GM12873 (cell line): ENCODE data around the gene CEACAM16.

Source experiments
- TF ChIP-seq, protein P1 (sequence below): IDR thresholded peaks from 2 replicates; pipeline ENCODE4 v1.5.1; 2012; ENCODE audit warnings: low read depth, mild to moderate bottlenecking, moderate library complexity, low read length, control low read depth; ENCODE audit not compliant: insufficient read depth; ENCODE audit errors: missing control alignments

Gene CEACAM16

DNA sequence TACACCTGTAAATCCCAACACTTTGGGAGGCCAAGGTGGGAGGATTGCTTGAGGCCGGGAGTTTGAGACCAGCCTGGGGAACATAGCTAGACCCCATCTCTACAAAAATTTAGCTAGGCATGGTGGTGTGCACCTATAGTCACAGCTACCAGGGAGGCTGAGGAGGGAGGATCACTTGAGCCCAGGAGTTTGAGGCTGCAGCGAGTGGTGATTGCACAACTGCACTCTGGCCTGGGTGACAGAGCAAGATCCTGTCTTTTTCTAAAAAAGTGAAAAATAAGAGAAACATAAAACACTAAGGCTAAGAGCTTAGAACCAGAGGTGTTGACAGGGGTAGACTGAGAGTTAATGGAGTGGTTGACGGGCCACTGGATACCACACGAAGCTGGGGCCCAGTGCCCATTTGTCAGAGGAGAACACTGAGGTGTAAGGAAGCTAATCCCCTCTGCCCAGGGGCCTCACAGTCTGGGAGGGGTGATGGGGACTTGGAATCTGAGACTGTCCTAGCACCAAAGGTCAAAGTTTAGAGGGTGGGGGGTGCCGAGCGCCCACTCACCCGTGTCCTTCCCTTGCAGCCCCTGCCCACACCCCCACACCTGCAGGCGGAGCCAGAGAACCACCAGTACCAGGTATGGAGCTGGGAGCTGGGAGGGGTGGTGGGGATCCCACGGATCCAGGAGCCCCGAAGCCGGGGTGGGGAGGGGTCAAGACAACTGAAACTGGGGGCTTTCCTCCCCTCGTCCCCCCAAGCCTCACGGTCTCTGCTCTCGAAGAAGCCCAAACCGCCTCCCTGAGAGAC, 16.8 kb upstream of the CEACAM16 start:
- TF ChIP-seq, protein P1, sequence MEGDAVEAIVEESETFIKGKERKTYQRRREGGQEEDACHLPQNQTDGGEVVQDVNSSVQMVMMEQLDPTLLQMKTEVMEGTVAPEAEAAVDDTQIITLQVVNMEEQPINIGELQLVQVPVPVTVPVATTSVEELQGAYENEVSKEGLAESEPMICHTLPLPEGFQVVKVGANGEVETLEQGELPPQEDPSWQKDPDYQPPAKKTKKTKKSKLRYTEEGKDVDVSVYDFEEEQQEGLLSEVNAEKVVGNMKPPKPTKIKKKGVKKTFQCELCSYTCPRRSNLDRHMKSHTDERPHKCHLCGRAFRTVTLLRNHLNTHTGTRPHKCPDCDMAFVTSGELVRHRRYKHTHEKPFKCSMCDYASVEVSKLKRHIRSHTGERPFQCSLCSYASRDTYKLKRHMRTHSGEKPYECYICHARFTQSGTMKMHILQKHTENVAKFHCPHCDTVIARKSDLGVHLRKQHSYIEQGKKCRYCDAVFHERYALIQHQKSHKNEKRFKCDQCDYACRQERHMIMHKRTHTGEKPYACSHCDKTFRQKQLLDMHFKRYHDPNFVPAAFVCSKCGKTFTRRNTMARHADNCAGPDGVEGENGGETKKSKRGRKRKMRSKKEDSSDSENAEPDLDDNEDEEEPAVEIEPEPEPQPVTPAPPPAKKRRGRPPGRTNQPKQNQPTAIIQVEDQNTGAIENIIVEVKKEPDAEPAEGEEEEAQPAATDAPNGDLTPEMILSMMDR = no peak

DNA sequence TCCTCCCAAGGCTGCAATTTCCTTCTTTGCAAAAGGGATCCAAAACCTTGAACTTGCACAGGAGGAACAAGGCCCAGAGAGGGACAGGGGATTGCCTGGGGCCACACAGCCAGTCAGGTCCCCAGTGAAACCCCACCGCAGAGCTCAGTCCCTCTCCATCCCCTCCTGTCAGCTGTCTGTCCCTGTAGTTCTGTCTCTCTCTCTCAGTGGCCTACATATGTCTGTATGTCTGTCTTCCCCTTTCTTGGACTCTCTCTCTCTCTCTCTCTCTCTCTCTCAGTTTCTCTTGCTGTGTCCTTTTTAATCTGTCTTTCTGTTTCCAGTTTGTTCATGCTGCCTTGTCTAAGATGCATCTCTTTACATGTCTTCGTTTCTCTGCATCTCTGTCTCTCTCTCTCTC, 16.1 kb upstream of the CEACAM16 start:
- TF ChIP-seq, protein P1 = no peak

DNA sequence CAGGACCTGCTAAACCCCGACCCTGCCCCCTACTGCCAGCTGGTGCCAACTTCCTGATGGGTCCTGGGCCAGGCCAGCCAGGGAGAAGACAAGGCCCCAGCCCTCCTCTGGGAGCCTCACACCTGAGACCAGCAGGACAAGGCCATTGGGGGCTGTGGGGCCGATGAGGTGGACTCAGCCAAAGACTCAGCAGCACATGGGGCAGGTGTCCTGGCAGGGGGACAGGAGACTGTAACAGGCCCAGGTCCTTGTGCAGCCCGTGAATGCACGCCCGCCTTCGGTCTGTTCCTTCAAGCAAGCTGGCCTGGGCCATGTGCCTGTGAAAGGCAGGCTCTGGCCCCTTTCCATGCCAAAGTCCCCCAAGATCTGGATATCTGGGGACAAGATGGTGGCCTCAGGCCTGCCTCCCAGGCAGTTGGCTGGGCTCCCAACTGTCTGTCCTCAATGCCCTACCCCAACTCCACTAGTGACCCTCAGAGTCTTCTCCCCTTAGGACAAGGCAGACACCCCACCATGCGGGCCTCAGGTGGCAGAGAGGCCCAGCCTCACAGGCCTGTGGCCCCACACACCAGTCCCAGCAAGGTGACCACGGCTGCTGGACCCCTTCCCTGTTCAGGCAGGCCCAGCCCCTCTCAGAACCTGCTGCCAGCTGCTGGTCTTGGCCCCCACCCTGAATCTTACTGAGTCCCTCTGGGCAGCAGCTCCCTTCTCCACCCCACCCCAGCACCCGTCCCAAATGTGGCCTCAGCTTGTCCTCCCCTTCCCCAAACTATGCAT, 15.3 kb upstream of the CEACAM16 start:
- TF ChIP-seq, protein P1 = no peak

DNA sequence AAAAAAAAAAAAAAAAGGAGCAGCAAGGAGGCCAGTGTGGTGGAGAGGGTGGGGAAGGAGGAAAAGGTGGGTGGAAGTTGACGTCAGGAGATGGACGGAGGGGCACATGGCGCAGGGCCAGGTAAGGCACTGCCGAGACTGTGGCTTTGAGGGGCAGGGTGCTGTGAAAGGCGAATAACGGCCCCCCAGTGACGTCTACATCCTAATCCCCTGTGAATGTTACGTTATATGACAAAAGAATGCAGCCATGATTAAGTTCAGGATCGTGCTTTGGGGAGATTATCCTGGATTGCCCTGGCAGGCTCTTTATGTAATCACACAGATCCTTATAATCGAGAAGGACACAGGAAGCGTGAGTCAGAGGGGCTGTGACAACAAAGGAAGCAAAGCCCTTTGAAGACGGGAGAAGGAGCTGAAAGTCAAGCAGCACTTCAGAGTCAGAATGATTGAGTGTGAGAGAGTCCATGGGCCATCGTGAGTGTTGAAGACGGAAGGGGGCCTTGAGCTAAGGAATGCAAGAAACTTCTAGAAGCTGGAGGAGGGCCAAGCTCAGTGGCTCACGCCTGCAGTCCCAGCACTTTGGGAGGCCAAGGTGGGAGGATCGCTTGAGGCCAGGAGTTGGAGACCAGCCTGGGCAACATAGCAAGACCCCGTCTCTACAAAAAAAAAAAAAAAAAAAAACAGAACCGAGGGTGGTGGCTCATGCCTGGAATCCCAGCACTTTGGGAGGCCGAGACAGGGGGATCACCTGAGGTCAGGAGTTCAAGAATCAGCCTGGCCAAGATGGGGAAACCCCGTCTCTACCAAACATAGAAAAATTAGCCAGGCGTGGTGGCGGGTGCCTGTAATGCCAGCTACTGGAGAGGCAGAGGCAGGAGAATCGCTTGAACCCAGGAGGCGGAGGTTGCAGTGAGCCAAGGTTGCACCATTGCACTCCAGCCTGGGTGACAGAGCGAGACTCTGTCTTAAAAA, 13.8 kb upstream of the CEACAM16 start:
- TF ChIP-seq, protein P1 = no peak

DNA sequence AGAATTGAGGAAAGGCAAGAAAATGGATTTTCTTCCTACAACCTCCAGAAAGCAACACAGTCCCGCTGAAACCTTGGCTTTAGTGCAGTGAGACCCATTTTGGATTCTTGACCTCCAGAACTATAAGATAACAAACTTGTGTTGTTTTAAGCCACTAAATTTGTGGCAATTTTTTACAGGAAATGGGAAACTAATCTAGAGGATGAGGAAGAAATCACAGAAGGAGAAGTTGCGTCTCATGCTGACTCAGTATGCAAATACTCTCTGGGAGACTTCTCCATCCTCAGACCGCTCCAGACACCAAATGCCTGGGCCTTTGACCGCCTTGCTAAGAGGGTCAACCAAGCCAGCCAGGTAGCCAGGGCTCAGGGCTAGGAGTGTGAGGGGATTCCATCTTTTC, 13.1 kb upstream of the CEACAM16 start:
- TF ChIP-seq, protein P1 = no peak

DNA sequence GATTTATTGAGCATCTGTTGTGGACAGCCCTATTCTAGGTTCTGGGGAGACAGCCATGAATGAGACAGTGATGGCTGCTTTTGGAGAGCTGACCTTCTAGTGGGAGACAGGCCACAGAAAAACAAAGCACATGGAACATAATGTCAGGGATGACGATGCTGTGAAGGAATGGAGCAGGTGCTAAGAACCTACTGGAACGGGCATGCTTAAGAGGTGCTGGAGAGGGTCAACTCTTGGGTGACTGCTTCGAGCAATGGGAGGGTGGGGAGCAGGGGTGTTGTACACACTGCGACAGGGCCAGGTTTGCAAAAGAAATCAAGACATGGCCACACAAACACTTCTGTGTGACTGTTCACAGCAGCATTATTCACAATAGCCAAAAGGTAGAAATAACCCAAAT, 12.1 kb upstream of the CEACAM16 start:
- TF ChIP-seq, protein P1 = no peak
